HCT116 (cell line): Measurements from ENCODE around the gene GLO1. TPM values are rescaled to one million over a fixed set of nuclear protein-coding genes. Genes with fewer than 3 reads are reported as not detected.

Experiments used
- ATAC-seq: fragments of 200-7000 bp; cut with Tn5 transposase; 2 replicates; pipeline ENCODE4 v1.9.1; 2020; ENCODE audit warnings: mild to moderate bottlenecking, moderate library complexity
- BruUV-seq: library from RNA; stranded (reverse); fragments of 400-500 nt; replicated peaks from 2 replicates; lab custom pipeline; 2021; lab: Mats Ljungman, UMichigan
- CTCF ChIA-PET: fragments of 300-600 bp; sonication (Branson Sonifier 250); formaldehyde crosslinking; loops from one replicate; lab custom pipeline; 2021; ENCODE audit warnings: antibody characterized with exemption; lab: Charles Lee
- POLR2A ChIA-PET: fragments of 300-600, 350-600 bp; sonication (Branson Sonifier 250); formaldehyde crosslinking; loops from one replicate; lab custom pipeline; 2021; ENCODE audit warnings: antibody characterized with exemption; lab: Charles Lee
- RAD21 ChIA-PET, 2 experiments: fragments of 300-600 bp; sonication (Branson Sonifier 250); formaldehyde crosslinking; loops; one replicate each; lab custom pipeline; 2023; ENCODE audit warnings: low total read pairs in 2 of 2; ENCODE audit not compliant: uncharacterized antibody in 2 of 2, unreplicated experiment in 2 of 2, low non-redundant PET in 1 of 2; lab: Charles Lee
- DNase-seq: peaks from one replicate; pipeline ENCODE4 v3.0.0-alpha.2; 2010; ENCODE audit warnings: low read depth, low spot score
- H2AFZ ChIP-seq: fragments of 200-600 bp; shearing (Covaris generic), sonication (generic); 2 replicates; pipeline ENCODE4 v1.6.1; 2017; ENCODE audit warnings: low read depth, mixed run types, mixed read lengths, antibody characterized with exemption, low read length; ENCODE audit not compliant: poor library complexity, severe bottlenecking
- H3K27ac ChIP-seq: 2 replicates; pipeline ENCODE4 v1.5.1; 2012; ENCODE audit warnings: low read depth, low read length
- H3K27me3 ChIP-seq: fragments of 200-600 bp; sonication (generic); 2 replicates; pipeline ENCODE4 v1.6.1; 2016; ENCODE audit warnings: mixed run types, low read length, mixed read lengths; ENCODE audit not compliant: insufficient read depth
- H3K36me3 ChIP-seq, 2 experiments: fragments of 200-500 bp in 1 of 2; fragments of 200-600 bp in 1 of 2; sonication (Bioruptor generic) in 1 of 2; sonication (generic) in 1 of 2; 2 replicates each; pipeline versions ENCODE4 v1.5.1 to v1.6.1; 2014 to 2016; ENCODE audit warnings: low read length in 2 of 2, inconsistent platforms in 1 of 2, mixed read lengths in 1 of 2, mixed run types in 1 of 2; ENCODE audit not compliant: insufficient read depth in 2 of 2, control insufficient read depth in 1 of 2
- H3K4me1 ChIP-seq, 2 experiments: fragments of 200-600 bp in 1 of 2; sonication (generic) in 1 of 2; 2 replicates each; pipeline versions ENCODE4 v1.5.1 to v1.6.1; 2012 to 2017; ENCODE audit warnings: low read length in 2 of 2, inconsistent platforms in 1 of 2, mild to moderate bottlenecking in 1 of 2, mixed read lengths in 1 of 2, mixed run types in 1 of 2, moderate library complexity in 1 of 2; ENCODE audit not compliant: insufficient read depth in 2 of 2, control insufficient read depth in 1 of 2
- H3K4me2 ChIP-seq: fragments of 200-600 bp; sonication (generic); 2 replicates; pipeline ENCODE4 v1.6.1; 2017; ENCODE audit warnings: mixed run types, low read length, mixed read lengths
- H3K4me3 ChIP-seq, 2 experiments: fragments of 200-600 bp in 1 of 2; sonication (generic) in 1 of 2; replicated peaks in 1 of 2; 2 replicates each; pipeline ENCODE4 v1.5.1; 2011 to 2016; ENCODE audit warnings: low read length in 2 of 2, control low read depth in 1 of 2, low read depth in 1 of 2, mild to moderate bottlenecking in 1 of 2, mixed read lengths in 1 of 2, mixed run types in 1 of 2
- H3K79me2 ChIP-seq: fragments of 200-600 bp; sonication (generic); 2 replicates; pipeline ENCODE4 v1.6.1; 2017; ENCODE audit warnings: mild to moderate bottlenecking, mixed run types, low read length, moderate library complexity, mixed read lengths; ENCODE audit not compliant: insufficient read depth
- H3K9ac ChIP-seq: fragments of 200-600 bp; sonication (generic); 2 replicates; pipeline ENCODE4 v1.6.1; 2016; ENCODE audit warnings: low read length, mixed read lengths
- H3K9me2 ChIP-seq: fragments of 200-600 bp; sonication (generic), shearing (Covaris generic); 2 replicates; pipeline ENCODE4 v1.6.1; 2017; ENCODE audit warnings: mixed run types, mild to moderate bottlenecking, moderate library complexity; ENCODE audit not compliant: insufficient read depth
- H3K9me3 ChIP-seq, 2 experiments: fragments of 200-500 bp in 1 of 2; fragments of 200-600 bp in 1 of 2; sonication (Bioruptor generic) in 1 of 2; sonication (generic) in 1 of 2; 2 replicates each; pipeline ENCODE4 v1.6.1; 2014 to 2017; ENCODE audit warnings: low read length in 2 of 2, mixed read lengths in 2 of 2, inconsistent platforms in 1 of 2, low read depth in 1 of 2, mild to moderate bottlenecking in 1 of 2, mixed run types in 1 of 2, moderate library complexity in 1 of 2; ENCODE audit not compliant: control insufficient read depth in 1 of 2, insufficient read depth in 1 of 2
- H4K20me1 ChIP-seq: fragments of 200-600 bp; sonication (generic), shearing (Covaris generic); 2 replicates; pipeline ENCODE4 v1.6.1; 2017; ENCODE audit warnings: mixed run types, mild to moderate bottlenecking, moderate library complexity; ENCODE audit not compliant: insufficient read depth
- CBX3 ChIP-seq: IDR thresholded peaks from 2 replicates; pipeline ENCODE4 v1.6.1; 2012; ENCODE audit warnings: low read depth
- CTCF ChIP-seq, 3 experiments: fragments of 200-600 bp in 1 of 3; sonication (generic) in 1 of 3; IDR thresholded peaks in 2 of 3; conservative IDR thresholded peaks in 1 of 3; 2 replicates each; pipeline ENCODE4 v1.5.1; 2012 to 2017; ENCODE audit warnings: low read depth in 2 of 3, low read length in 2 of 3, antibody characterized with exemption in 1 of 3, borderline replicate concordance in 1 of 3, control low read depth in 1 of 3, mild to moderate bottlenecking in 1 of 3, mixed read lengths in 1 of 3, mixed run types in 1 of 3, moderate library complexity in 1 of 3; ENCODE audit not compliant: insufficient read depth in 1 of 3
- EGR1 ChIP-seq: IDR thresholded peaks from 2 replicates; pipeline ENCODE4 v1.6.1; 2012; ENCODE audit warnings: low read depth
- ELF1 ChIP-seq: IDR thresholded peaks from 2 replicates; pipeline ENCODE4 v1.6.1; 2012; ENCODE audit warnings: low read depth, borderline replicate concordance
- EZH2 ChIP-seq: fragments of 200-600 bp; sonication (generic); IDR thresholded peaks from 2 replicates; pipeline ENCODE4 v1.6.1; 2017; ENCODE audit warnings: antibody characterized with exemption, mixed run types
- FOSL1 ChIP-seq: IDR thresholded peaks from 2 replicates; pipeline ENCODE4 v1.6.1; 2012; ENCODE audit warnings: low read depth
- JUND ChIP-seq: IDR thresholded peaks from 2 replicates; pipeline ENCODE4 v1.6.1; 2012
- MAX ChIP-seq: IDR thresholded peaks from 2 replicates; pipeline ENCODE4 v1.6.1; 2012
- POLR2A ChIP-seq: IDR thresholded peaks from 2 replicates; pipeline ENCODE4 v1.7.0; 2011; ENCODE audit warnings: borderline replicate concordance; ENCODE audit not compliant: insufficient read depth, insufficient read length; ENCODE audit errors: extremely low read depth
- POLR2AphosphoS5 ChIP-seq: IDR thresholded peaks from 2 replicates; pipeline ENCODE4 v1.6.1; 2011; ENCODE audit warnings: mild to moderate bottlenecking, low read depth, low read length, moderate library complexity
- RAD21 ChIP-seq: IDR thresholded peaks from 2 replicates; pipeline ENCODE4 v1.6.1; 2012; ENCODE audit warnings: low read depth, mild to moderate bottlenecking
- REST ChIP-seq: IDR thresholded peaks from 2 replicates; pipeline ENCODE4 v1.6.1; 2012; ENCODE audit warnings: low read depth
- SIN3A ChIP-seq: IDR thresholded peaks from 2 replicates; pipeline ENCODE4 v1.6.1; 2012; ENCODE audit warnings: low read depth
- SP1 ChIP-seq: IDR thresholded peaks from 2 replicates; pipeline ENCODE4 v1.6.1; 2012; ENCODE audit warnings: low read depth
- YY1 ChIP-seq: IDR thresholded peaks from 2 replicates; pipeline ENCODE4 v1.6.1; 2011; ENCODE audit warnings: low read length, low read depth, moderate library complexity, mild to moderate bottlenecking; ENCODE audit not compliant: insufficient replicate concordance; ENCODE audit errors: extremely low read depth
- ZFX ChIP-seq: fragments of 450-650 bp; IDR thresholded peaks from 2 replicates; pipeline ENCODE4 v1.6.1; 2017
- ZNF274 ChIP-seq: fragments of 200-500 bp; sonication (Bioruptor generic); IDR thresholded peaks from 2 replicates; pipeline ENCODE4 v1.6.1; 2014; ENCODE audit warnings: mild to moderate bottlenecking, low read depth, low read length, inconsistent platforms
- intact Hi-C: fragments of 100-400 bp; cut with micrococcal nuclease; formaldehyde crosslinking; loops from 2 replicates; pipeline ENCODE4 v1.10.0; 2022
- total RNA-seq: library from RNA; stranded (reverse); gene quantifications from one replicate; pipeline ENCODE4 v1.2.1, GENCODE V29; 2021; ENCODE audit not compliant: unreplicated experiment
- TF ChIP-seq, protein P1 (sequence below): IDR thresholded peaks from 2 replicates; pipeline ENCODE4 v1.6.1; 2011; ENCODE audit warnings: mild to moderate bottlenecking, low read length, moderate library complexity; ENCODE audit not compliant: insufficient replicate concordance; ENCODE audit errors: extremely low read depth

GLO1 gene
- total RNA-seq, 1 experiment from 2014 or later = 191 TPM

DNA sequence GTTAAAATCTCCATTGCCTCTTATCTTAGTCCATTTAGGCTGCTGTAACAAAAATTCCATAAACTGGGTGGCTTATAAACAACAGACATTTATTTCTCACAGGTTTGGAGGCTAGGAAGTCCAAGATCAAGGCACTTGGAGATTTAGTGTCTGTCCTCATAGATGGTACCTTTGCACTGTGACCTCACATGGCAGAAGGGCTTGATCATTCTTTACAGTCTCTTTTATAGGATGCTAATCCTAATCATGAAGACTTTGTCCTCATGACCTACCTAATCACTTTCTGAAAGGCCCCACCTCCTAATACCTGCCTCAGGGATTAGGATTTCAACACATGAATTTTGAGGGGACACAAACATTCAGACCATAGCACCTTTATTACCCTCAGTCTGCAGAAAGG lies 6.6 kb downstream of the GLO1 start:
- Histone ChIP-seq H3K4me1 (no peaks in the 10 kb centered on the region), H2AFZ (no peak overlapping the region), H3K9ac (no peak overlapping the region), H3K36me3 (peaks cover 0 to 14% of the 10 kb centered on the region in 2 experiments; a peak in 2 of 4 replicates), H3K27me3 (no peaks in the 10 kb centered on the region), H3K27ac (no peak overlapping the region), H3K9me3 (no peaks in the 10 kb centered on the region), H3K4me2 (no peak overlapping the region), H3K79me2 (peaks cover 95% of the 10 kb centered on the region)
- CTCF ChIA-PET = no interaction called here
- BruUV-seq = no TSS peak
- ATAC-seq = no peak
- DNase-seq = no peak
- no peak for TF ChIP-seq CBX3
- TF ChIP-seq, protein P1, sequence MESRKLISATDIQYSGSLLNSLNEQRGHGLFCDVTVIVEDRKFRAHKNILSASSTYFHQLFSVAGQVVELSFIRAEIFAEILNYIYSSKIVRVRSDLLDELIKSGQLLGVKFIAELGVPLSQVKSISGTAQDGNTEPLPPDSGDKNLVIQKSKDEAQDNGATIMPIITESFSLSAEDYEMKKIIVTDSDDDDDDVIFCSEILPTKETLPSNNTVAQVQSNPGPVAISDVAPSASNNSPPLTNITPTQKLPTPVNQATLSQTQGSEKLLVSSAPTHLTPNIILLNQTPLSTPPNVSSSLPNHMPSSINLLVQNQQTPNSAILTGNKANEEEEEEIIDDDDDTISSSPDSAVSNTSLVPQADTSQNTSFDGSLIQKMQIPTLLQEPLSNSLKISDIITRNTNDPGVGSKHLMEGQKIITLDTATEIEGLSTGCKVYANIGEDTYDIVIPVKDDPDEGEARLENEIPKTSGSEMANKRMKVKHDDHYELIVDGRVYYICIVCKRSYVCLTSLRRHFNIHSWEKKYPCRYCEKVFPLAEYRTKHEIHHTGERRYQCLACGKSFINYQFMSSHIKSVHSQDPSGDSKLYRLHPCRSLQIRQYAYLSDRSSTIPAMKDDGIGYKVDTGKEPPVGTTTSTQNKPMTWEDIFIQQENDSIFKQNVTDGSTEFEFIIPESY = no peak
- no peak for TF ChIP-seq EZH2
- no peak for TF ChIP-seq SP1
- TF ChIP-seq ZNF274 = no peak
- TF ChIP-seq POLR2AphosphoS5 = no peak
- TF ChIP-seq ELF1 = no peak
- TF ChIP-seq YY1 = no peak
- no peak for TF ChIP-seq CTCF (IDR thresholded peaks at IDR 0.05 in 2 of 3, conservative IDR thresholded peaks at IDR 0.05 in 1 of 3; ENCODE audit: borderline replicate concordance in 1 of 3, insufficient read depth in 1 of 3, low read depth in 2 of 3, low read length in 2 of 3)
- TF ChIP-seq MAX = no peak
- no peak for TF ChIP-seq RAD21
- TF ChIP-seq REST = no peak
- TF ChIP-seq POLR2A = no peak
- TF ChIP-seq EGR1 = no peak
- TF ChIP-seq ZFX = no peak
- no peak for TF ChIP-seq SIN3A
- no peak for TF ChIP-seq JUND
- no peak for TF ChIP-seq FOSL1
- TF ChIP-seq, all 23 proteins: peak for 0
- POLR2A ChIA-PET = no interaction called here
- intact Hi-C loops = no loop called here
- H3K9me2 ChIP-seq = no peaks in the 10 kb centered on the region
- RAD21 ChIA-PET = no interaction called here
- H3K4me3 ChIP-seq = no peak overlapping the region
- peaks cover 22% of the 10 kb centered on the region; the same call in 1 of the 2 replicates for H4K20me1 ChIP-seq
